Left ventricle myocardium inferior (tissue), 1 donor: ENCODE results near the gene NANS. TPM values are rescaled to one million over a fixed set of nuclear protein-coding genes. Genes with fewer than 3 reads are reported as not detected.
"Not testable (repeated sequence)": the region's sequence is repeated elsewhere in the genome, so short reads cannot be mapped to it uniquely, and the experiment has no call there.

ENCODE experiments used
- DNase-seq: peaks from one replicate; pipeline ENCODE4 v3.0.0-alpha.2; 2020
- H3K27ac ChIP-seq: fragments of 200-600 bp; replicated peaks from 2 replicates; pipeline ENCODE4 v1.8.0; 2021
- H3K27me3 ChIP-seq: fragments of 200-600 bp; 2 replicates; pipeline ENCODE4 v1.8.0; 2021; ENCODE audit warnings: low read depth
- H3K36me3 ChIP-seq: fragments of 200-600 bp; 2 replicates; pipeline ENCODE4 v1.8.0; 2021
- H3K4me1 ChIP-seq: fragments of 200-600 bp; 2 replicates; pipeline ENCODE4 v1.8.0; 2021
- H3K4me3 ChIP-seq: fragments of 200-600 bp; 2 replicates; pipeline ENCODE4 v1.8.0; 2021; ENCODE audit warnings: mild to moderate bottlenecking, moderate library complexity
- H3K9me3 ChIP-seq: fragments of 200-600 bp; replicated peaks from 2 replicates; pipeline ENCODE4 v1.8.0; 2021
- CTCF ChIP-seq: fragments of 200-600 bp; IDR thresholded peaks from 2 replicates; pipeline ENCODE4 v1.8.0; 2021; ENCODE audit warnings: antibody characterized with exemption, mild to moderate bottlenecking, borderline replicate concordance
- intact Hi-C: fragments of 100-400 bp; cut with micrococcal nuclease; formaldehyde crosslinking; loops from one replicate; pipeline ENCODE4 v1.11.0; 2022
- total RNA-seq: library from RNA; stranded (reverse); fragmentation: NEBNext Ultra II Directional; extraction: Animal tissue kit (Norgen Biotek cat#: 25700); gene quantifications from one replicate; pipeline ENCODE4 v1.2.1, GENCODE V29; 2021
- donor health status: DM: no; HTN: yes; CAD: no; lungs with severe emphysema.

Gene NANS
- total RNA-seq, 1 donor from 2014 or later: 38.6 TPM

- H3K27me3 ChIP-seq: no peaks in the 10 kb centered on the region
- no peak for TF ChIP-seq CTCF
- H3K9me3 ChIP-seq: no peaks in the 10 kb centered on the region
- peak overlapping the region; percentile 66 for H3K27ac ChIP-seq
- no peak for DNase-seq
- intact Hi-C loops: no loop called here
- H3K4me3 ChIP-seq: no peak overlapping the region
- H3K4me1 ChIP-seq: peaks cover 39% of the 10 kb centered on the region
- H3K36me3 ChIP-seq: peaks cover 89% of the 10 kb centered on the region
These were observed 46.1 kb upstream of the NANS start for GRCh38 chr9:98010445-98010844.

- DNase-seq: no peak
- Histone ChIP-seq H3K27me3 (no peaks in the 10 kb centered on the region), H3K9me3 (no peaks in the 10 kb centered on the region), H3K4me3 (no peak overlapping the region), H3K36me3 (peaks cover 89% of the 10 kb centered on the region), H3K4me1 (peaks cover 36% of the 10 kb centered on the region), H3K27ac (peak overlapping the region; percentile 66)
- intact Hi-C loops: no loop called here
- TF ChIP-seq CTCF: no peak
These were observed 45.4 kb upstream of the NANS start for GRCh38 chr9:98011122-98011521.

- Histone ChIP-seq H3K27me3 (no peaks in the 10 kb centered on the region), H3K27ac (peak overlapping the region; percentile 69), H3K4me3 (no peak overlapping the region), H3K36me3 (peaks cover 68% of the 10 kb centered on the region), H3K9me3 (no peaks in the 10 kb centered on the region), H3K4me1 (peaks cover 45% of the 10 kb centered on the region)
- intact Hi-C loops: no loop called here
- TF ChIP-seq CTCF: no peak
- DNase-seq: no peak
These were observed 40.3 kb upstream of the NANS start for GRCh38 chr9:98016137-98016680.

- TF ChIP-seq CTCF: no peak
- peak overlapping the region; percentile 69 for H3K27ac ChIP-seq
- H3K4me3 ChIP-seq: no peak overlapping the region
- intact Hi-C loops: no loop called here
- H3K9me3 ChIP-seq: no peaks in the 10 kb centered on the region
- peaks cover 57% of the 10 kb centered on the region for H3K36me3 ChIP-seq
- DNase-seq: no peak
- H3K4me1 ChIP-seq: peaks cover 55% of the 10 kb centered on the region
- no peaks in the 10 kb centered on the region for H3K27me3 ChIP-seq
These were observed 39.2 kb upstream of the NANS start for GRCh38 chr9:98017306-98017705.

DNA sequence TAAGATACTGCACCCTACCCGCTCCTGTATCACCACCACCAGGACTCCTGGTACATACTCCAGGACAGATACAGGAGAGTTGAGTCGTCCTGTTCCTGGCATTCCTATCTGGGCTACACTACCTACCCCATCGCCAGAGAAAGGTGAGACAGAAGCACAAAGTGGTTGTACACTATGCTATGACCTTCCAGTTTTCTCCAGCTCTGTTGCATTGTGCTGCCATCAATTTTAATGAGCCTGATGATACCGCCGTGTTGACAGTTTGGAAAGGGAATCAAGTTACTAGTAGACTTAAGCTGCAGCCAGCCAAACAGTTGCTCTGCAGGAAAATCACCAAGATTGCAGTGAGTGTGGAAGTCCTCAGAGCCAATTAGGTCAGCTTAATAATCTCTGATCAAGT is 38.2 kb upstream of the NANS start:
- Histone ChIP-seq H3K27ac (peak overlapping the region; percentile 69), H3K4me3 (no peak overlapping the region), H3K36me3 (peaks cover 47% of the 10 kb centered on the region), H3K9me3 (no peaks in the 10 kb centered on the region), H3K27me3 (no peaks in the 10 kb centered on the region), H3K4me1 (peaks cover 61% of the 10 kb centered on the region)
- TF ChIP-seq CTCF: no peak
- no peak for DNase-seq
- intact Hi-C loops: no loop called here

DNA sequence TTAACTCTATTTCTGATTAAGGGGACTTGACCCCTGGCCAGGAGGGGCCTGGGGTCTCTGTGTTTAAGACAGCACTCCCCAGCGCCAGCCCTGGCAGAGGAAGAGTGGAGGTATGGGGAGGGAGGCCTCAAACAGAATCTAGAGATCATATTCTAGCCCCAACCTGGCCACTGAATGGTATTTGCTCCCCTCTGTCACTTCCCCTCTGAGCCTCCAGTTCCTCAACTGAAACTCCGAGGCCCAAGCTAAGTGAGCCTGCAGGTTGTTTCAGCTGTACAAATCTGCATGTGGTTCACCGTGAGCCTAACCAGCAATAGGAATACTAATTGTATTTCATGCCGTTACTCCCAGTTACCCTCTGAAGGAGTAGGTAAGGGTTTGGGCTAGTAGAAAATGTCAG is 37.4 kb upstream of the NANS start:
- DNase-seq: no peak
- Histone ChIP-seq H3K4me1 (peaks cover 64% of the 10 kb centered on the region), H3K36me3 (peaks cover 40% of the 10 kb centered on the region), H3K27ac (peak overlapping the region; percentile 69), H3K4me3 (no peak overlapping the region), H3K27me3 (no peaks in the 10 kb centered on the region), H3K9me3 (no peaks in the 10 kb centered on the region)
- intact Hi-C loops: no loop called here
- TF ChIP-seq CTCF: no peak

- H3K27me3 ChIP-seq, H3K4me3 ChIP-seq, intact Hi-C loops, H3K9me3 ChIP-seq, DNase-seq: not testable (repeated sequence)
- H3K27ac ChIP-seq: peak overlapping the region; percentile 87
- H3K4me1 ChIP-seq: peaks cover 71% of the 10 kb centered on the region
- peaks cover 32% of the 10 kb centered on the region for H3K36me3 ChIP-seq
These were observed 36.7 kb upstream of the NANS start for GRCh38 chr9:98019869-98020268.
